Smooth muscle cell (in vitro differentiated cells): ENCODE results near the gene PPARA. TPM values are rescaled to one million over a fixed set of nuclear protein-coding genes. Genes with fewer than 3 reads are reported as not detected.

Experiments used
- DNase-seq: peaks from one replicate; lab custom pipeline; 2025; ENCODE audit not compliant: unreplicated experiment; lab: John Stamatoyannopoulos, UW
- H2AFZ ChIP-seq: fragments of 200-600 bp; sonication (generic); 2 replicates; pipeline ENCODE4 v1.6.0; 2016; ENCODE audit warnings: antibody characterized with exemption, low read depth, mild to moderate bottlenecking
- H3F3A ChIP-seq: fragments of 200-600 bp; sonication (generic); 2 replicates; pipeline ENCODE4 v1.6.0; 2017; ENCODE audit warnings: antibody characterized with exemption, low read depth
- H3K27ac ChIP-seq: fragments of 200-600 bp; sonication (generic); 2 replicates; pipeline ENCODE4 v1.5.1; 2016; ENCODE audit warnings: low read depth, mild to moderate bottlenecking
- H3K27me3 ChIP-seq: fragments of 200-600 bp; sonication (generic); 2 replicates; pipeline ENCODE4 v1.6.1; 2016; ENCODE audit warnings: low read depth, mild to moderate bottlenecking
- H3K36me3 ChIP-seq: fragments of 200-600 bp; sonication (generic); 2 replicates; pipeline ENCODE4 v1.5.1; 2016; ENCODE audit warnings: low read depth
- H3K4me1 ChIP-seq: fragments of 200-600 bp; sonication (generic); 2 replicates; pipeline ENCODE4 v1.5.1; 2016; ENCODE audit warnings: low read depth
- H3K4me2 ChIP-seq: fragments of 200-600 bp; sonication (generic); 2 replicates; pipeline ENCODE4 v1.6.0; 2016; ENCODE audit warnings: mild to moderate bottlenecking
- H3K4me3 ChIP-seq: fragments of 200-600 bp; sonication (generic); 2 replicates; pipeline ENCODE4 v1.5.1; 2016; ENCODE audit warnings: mild to moderate bottlenecking
- H3K79me2 ChIP-seq: fragments of 200-600 bp; sonication (generic); 2 replicates; pipeline ENCODE4 v1.6.0; 2016; ENCODE audit warnings: low read depth, mild to moderate bottlenecking
- H3K9ac ChIP-seq: fragments of 200-600 bp; sonication (generic); 2 replicates; pipeline ENCODE4 v1.6.0; 2016; ENCODE audit warnings: low read depth
- H3K9me3 ChIP-seq: fragments of 200-600 bp; sonication (generic); replicated peaks from 2 replicates; pipeline ENCODE4 v1.5.1; 2016; ENCODE audit warnings: low read depth
- H4K20me1 ChIP-seq: fragments of 200-600 bp; sonication (generic); 2 replicates; pipeline ENCODE4 v1.6.0; 2016; ENCODE audit warnings: low read depth
- CTCF ChIP-seq: fragments of 200-600 bp; sonication (generic); IDR thresholded peaks from 2 replicates; pipeline ENCODE4 v1.5.1; 2017; ENCODE audit warnings: borderline replicate concordance, mild to moderate bottlenecking, antibody characterized with exemption; ENCODE audit not compliant: insufficient read depth, poor library complexity, severe bottlenecking
- WGBS: methylation state at CpG from one replicate; pipeline ENCODE4 v1.1.7; 2016; ENCODE audit warnings: low lambda C conversion rate; 5-methylcytosine and 5-hydroxymethylcytosine counted together
- polyA plus RNA-seq: library from polyadenylated mRNA; unstranded; fragments of >200 nt; fragmentation: Nextera tagmentation; extraction: Ambion mirVana; gene quantifications from 2 replicates; pipeline ENCODE4 v1.2.1, GENCODE V29; 2016
- total RNA-seq: library from RNA; depleted of rRNA; stranded (reverse); fragments of >200 nt; gene quantifications from 2 replicates; pipeline ENCODE4 v1.2.3, GENCODE V29; 2014

Gene PPARA
- total and polyA plus RNA-seq, 2 experiments from 2014 or later = 9.2 to 18.0 TPM

GRCh38 chr22:46288846-46289243 is 138.5 kb downstream of the PPARA start:
- H3K4me2 ChIP-seq = no peak overlapping the region
- H3K79me2 ChIP-seq = no peaks in the 10 kb centered on the region
- H3K36me3 ChIP-seq = no peaks in the 10 kb centered on the region
- H3K27me3 ChIP-seq = no peaks in the 10 kb centered on the region
- no peak overlapping the region for H3K27ac ChIP-seq
- no peaks in the 10 kb centered on the region for H3F3A ChIP-seq
- no peak for DNase-seq
- WGBS = 94% methylated on average over 7 of the region's 7 CpGs
- no peak overlapping the region for H3K4me3 ChIP-seq
- H2AFZ ChIP-seq = no peak overlapping the region
- H3K9ac ChIP-seq = no peak overlapping the region
- no peaks in the 10 kb centered on the region for H4K20me1 ChIP-seq
- no peaks in the 10 kb centered on the region for H3K9me3 ChIP-seq
- no peak for TF ChIP-seq CTCF
- no peaks in the 10 kb centered on the region for H3K4me1 ChIP-seq

GRCh38 chr22:46289244-46289891 is 139.0 kb downstream of the PPARA start:
- TF ChIP-seq CTCF = no peak
- no peaks in the 10 kb centered on the region for H3K36me3 ChIP-seq
- H3F3A ChIP-seq = no peaks in the 10 kb centered on the region
- no peak overlapping the region for H3K4me3 ChIP-seq
- no peak overlapping the region for H3K9ac ChIP-seq
- H3K9me3 ChIP-seq = no peaks in the 10 kb centered on the region
- no peak overlapping the region for H3K4me2 ChIP-seq
- H3K4me1 ChIP-seq = no peaks in the 10 kb centered on the region
- H3K79me2 ChIP-seq = no peaks in the 10 kb centered on the region
- H4K20me1 ChIP-seq = no peaks in the 10 kb centered on the region
- no peaks in the 10 kb centered on the region for H3K27me3 ChIP-seq
- H3K27ac ChIP-seq = no peak overlapping the region
- 96% methylated on average over 33 of the region's 33 CpGs for WGBS
- no peak for DNase-seq
- no peak overlapping the region for H2AFZ ChIP-seq

DNA sequence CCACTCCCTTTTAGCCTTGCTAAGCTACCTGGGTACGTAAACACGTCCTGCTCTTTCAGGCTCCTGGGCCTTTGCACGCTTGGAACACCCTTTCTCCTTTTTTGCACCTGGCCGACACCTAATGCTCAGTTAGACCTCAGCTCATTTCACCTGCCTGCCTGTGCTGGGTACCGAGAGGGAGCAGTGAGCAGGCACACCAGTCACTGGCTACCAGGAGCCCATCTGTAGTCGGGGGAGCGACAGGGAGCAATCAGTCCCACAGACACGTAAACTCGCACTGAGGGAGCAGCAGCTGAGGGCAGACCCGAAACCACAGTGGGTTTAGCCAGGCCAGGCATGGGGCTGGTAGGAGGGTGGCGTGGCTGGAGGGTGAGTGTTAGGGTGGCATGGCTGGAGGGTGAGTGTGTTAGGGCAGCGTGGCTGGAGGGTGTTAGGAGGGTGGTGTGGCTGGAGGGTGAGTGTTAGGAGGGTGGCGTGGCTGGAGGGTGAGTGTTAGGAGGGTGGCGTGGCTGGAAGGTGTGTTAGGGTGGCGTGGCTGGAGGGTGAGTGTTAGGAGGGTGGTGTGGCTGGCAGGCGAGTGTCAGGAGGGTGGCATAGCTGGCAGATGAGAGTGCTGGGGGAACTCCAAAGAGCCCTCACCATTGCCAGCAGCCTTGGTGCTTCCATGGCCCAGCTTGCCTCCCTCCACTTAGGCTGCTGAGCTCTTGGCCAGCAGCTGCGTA is 140.0 kb downstream of the PPARA start:
- 99% methylated on average over 15 of the region's 17 CpGs for WGBS
- TF ChIP-seq CTCF = no peak
- Histone ChIP-seq H3K36me3 (no peaks in the 10 kb centered on the region), H3K27ac (no peak overlapping the region), H3K79me2 (no peaks in the 10 kb centered on the region), H4K20me1 (no peaks in the 10 kb centered on the region), H2AFZ (no peak overlapping the region), H3K4me1 (no peaks in the 10 kb centered on the region), H3K9me3 (no peaks in the 10 kb centered on the region), H3K4me2 (no peak overlapping the region), H3F3A (no peaks in the 10 kb centered on the region), H3K4me3 (no peak overlapping the region), H3K9ac (no peak overlapping the region), H3K27me3 (no peaks in the 10 kb centered on the region)
- DNase-seq = no peak
